HG03064 (cell line): ENCODE data around the gene DPM2.

Experiments
- ATAC-seq: cut with Tn5 transposase; IDR thresholded peaks from one replicate; pipeline ENCODE4 v1.9.1; 2021; ENCODE audit warnings: low read depth; ENCODE audit not compliant: unreplicated experiment

The DPM2 gene

GRCh38 chr9:127937388-127938297 lies at the start of gene DPM2:
TSS of gene DPM2 (minus strand) at chr9:127937854. CDS start at chr9:127937820, 34 bp downstream.
- peak; percentile 83 for ATAC-seq

DNA sequence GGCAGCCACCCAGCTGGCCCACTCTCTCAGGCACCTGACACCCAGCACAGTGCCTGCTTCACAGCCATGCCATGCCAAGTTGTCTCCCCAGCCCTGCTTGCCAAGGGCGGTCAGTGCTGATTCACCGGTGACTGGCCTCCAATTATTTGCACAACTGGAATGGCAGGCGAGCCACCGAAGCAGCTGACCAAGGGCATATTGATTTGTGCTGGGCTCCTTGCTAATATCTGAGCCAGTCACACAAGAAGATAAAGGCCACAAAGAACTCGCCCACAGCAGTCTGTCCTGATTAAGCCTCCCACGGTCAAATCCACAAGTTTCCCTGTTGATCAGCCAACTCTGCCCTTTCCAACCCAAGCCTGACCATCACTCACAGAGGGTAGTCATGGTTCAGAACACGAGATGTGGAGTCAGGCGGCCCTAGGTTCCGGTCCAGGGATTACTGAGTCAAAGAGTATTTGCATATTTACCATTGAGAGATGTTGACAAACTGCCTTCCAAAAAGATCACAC lies 49.5 kb upstream of the DPM2 start:
- ATAC-seq = no peak

- no peak for ATAC-seq
Observed at GRCh38 chr9:127985011-127985410, 47.4 kb upstream of the DPM2 start.

GRCh38 chr9:127983847-127984289 lies 46.2 kb upstream of the DPM2 start:
- peak; percentile 19 for ATAC-seq

DNA sequence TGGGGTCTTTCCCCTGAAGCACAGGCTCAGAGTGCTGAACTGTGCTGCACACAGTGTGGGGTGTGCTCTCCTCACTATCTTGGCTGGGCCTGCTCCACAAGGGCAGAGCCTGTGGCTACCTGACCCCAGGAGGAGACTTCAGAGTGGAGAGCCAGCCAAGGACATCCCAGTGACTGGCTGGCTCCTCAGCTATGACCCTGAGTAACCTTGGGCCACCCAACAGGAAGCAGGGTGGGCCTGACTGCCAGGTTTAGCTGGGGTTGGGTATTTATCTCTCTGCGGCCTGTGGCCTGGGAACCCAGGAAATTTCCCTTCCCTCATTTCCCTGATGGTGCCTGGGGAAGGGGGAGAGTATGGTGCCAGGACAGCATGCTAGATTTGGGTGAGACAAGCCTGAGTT lies 45.3 kb upstream of the DPM2 start:
- no peak for ATAC-seq

GRCh38 chr9:127981559-127982121 lies 44.0 kb upstream of the DPM2 start:
- ATAC-seq = no peak

DNA sequence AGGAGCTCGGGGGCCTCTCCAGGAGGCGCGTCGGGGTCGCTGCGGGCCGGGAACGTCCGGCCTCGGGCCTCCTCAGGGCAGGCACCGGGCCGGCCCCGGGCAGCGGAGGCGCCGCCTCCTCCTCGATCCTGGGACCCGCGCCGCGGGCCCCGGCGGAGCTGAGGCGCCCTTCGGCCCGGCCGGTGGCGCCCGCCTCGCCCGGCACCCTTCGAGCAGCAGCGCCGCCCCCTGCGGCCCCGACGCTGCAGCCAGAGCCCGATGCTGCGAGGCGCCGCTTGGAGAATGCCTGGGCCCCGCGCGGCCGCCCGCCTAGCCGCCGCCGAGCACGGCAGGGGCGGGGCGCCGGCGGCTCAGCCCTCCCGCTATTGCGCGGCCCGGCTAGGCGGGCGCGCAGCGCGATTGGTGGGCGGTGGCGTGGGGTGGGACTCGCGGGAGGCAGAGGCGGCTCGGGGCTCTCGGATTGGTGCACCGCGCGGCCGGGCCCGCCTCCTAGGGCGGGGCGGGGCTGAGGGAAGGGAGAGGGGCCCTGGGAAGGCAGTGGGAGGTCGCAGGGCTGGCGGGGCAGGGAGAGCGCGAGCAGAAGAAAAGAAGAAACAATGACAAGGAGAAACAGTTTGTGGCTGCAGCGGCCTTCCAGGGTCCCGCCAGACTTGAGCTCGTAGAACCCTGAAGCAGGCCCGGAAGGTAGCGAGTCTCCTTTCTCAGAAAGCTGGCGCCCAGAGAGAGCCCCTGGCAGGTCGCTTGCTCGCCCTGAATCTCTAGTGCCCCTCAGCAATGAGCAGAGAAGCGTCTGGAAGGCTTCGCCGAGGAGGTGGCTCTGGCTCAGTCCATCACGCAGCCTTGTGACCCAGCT lies 43.3 kb upstream of the DPM2 start, which contains the start of gene EEIG1:
TSS of gene EEIG1 (minus strand) at position 284 of the 853 bp plus-strand sequence. CDS start 852 bp downstream, outside the sequence.
- peak; percentile 71 for ATAC-seq

DNA sequence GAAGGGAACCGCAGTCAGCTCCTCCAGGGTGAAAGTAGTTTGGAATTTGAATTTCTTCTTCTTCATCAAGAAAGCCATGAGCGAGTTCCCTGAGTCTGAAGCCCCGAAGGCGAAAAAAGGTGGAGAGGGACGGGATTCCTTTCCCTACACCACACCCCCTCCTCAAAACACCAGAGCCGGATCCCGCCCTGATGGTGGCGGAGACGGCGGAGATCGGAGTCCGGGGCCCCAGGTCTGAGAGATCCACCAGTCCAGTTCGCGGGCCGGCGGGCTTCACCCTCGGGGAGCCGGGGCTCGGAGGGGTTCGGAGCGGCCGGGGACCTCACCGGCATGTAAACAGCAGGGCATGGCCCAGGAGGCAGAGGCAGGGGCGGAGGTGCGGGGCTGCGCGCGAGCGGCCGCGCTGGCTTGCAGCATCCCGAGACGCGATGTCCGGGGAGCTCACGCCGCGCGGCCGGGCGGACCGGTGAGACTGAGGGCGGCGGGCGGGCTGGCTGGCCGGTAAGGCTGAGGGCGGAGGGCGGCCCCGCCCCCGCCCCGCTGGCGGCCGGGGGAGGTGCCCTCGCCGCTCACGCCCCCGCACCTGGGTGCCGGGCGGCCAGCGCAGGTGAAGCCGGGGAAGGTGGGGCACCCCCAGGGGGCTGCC lies 42.5 kb upstream of the DPM2 start:
- peak; percentile 30 for ATAC-seq

DNA sequence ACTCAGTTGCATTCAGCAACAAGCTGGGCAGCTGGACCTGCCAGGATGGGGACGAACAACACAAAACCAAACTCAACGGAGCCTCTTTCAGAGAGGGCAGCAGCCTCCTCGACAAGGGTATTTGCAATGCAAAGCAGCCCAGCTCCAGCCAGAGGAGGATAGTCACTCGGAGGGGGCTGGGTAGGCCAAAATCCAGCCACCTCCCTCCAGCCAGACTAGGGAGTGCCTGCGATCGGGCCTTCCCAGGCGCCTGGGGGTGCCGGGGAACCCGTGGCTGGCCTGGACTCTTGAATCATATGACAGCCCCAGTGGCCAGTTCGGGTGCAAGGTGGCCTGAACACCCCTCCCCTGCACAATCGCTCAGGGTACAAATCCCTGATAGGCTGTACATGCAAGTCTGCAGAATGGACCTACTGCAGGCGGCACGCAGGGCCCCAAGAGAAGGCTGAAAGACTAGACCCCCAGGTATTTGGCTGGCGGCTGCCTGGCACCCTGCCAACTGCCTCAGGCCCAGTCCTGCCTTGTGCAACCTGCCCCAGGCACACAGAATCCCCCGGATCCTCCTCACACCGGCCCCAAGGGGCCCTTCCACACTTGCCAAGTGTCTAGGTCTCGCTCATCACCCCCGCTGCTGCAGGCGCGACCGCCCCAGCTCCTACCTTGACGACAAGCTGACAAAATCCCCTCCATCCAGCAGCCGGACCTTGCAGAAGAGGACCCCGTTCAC lies 41.8 kb upstream of the DPM2 start:
- no peak for ATAC-seq

- ATAC-seq = no peak
Observed at GRCh38 chr9:127979015-127979332, 41.3 kb upstream of the DPM2 start.

DNA sequence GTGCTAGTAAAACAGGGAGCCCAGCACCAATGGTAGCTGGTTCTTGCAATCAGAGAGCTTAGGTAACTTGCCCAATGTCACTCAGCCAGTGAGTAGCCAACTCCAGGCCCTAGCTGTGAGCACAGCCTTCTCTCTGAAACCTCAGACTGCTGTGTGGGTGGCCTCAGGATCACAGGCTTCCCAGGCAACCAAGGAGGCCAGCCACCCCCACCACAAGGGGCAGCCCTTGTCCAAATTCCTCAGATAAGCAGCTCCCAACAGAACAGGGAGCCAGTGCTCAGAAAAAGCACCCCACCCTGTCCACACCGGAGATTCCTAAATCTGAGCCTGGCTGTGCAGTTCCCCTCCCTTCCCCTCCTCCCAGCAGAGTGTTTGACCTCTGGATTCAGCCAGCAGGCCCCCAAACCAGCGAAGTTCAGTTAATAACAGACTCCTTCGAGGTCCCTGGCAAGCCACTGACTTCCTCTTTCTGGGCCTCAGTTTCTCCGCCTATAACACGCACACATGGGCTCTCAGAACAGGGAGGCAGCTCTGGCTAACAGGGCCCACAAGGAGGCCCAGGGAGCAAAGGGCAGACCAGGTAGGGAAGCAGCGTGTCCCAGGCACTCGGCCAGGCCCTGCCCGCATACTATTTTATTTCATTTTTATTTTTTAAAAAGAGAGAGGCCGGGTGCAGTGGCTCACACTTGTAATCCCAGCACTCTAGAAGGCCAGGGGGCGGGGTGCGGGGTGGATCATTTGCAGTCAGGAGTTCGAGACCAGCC lies 40.4 kb upstream of the DPM2 start:
- no peak for ATAC-seq

GRCh38 chr9:127977009-127977883 lies 39.6 kb upstream of the DPM2 start:
- no peak for ATAC-seq

GRCh38 chr9:127976498-127976897 lies 38.8 kb upstream of the DPM2 start:
- ATAC-seq = no peak

DNA sequence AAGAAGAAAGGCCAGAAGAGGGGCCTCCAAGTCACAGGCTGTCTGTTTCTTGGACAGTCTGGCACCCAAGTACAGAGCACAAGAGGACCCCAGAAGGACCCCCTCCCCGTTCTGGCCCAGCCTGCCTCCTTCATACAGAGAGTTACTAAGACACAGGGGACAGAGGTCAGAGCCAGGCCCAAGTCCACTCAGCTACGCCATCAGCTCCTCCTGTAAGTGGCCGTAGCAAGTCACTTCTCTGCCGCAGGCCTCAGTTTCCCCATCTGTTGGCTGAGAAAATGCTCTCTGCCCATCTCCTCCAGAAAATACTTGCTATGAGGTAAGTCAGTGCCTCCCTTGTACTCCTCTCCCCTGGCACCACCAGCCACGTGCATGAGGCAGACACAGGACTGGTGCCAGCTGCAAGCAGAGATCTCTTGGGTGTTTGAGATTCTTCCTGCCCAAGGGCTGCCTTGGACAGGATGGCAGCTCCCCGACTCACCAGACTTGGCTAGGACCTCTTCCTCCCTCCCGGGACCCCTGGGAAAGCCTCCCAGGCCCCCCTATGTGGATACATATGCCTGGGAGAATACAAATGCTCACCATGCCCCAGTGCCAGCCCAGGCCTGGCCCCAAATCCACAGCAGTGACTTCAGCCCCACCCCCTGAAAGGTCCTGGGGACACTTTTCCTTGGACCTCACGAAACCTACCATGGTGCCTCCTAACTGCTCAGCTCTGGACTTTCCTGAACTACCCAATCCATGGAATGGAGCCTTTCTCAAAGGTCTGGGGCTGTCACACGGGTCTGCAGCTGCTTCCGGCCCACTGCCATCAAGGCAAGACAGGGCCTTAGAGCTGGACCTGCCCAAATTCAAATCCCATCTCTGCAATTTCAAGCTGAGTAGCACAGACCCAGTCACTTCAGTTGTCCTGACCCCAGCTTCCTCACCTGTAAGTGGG lies 38.0 kb upstream of the DPM2 start:
- no peak for ATAC-seq

DNA sequence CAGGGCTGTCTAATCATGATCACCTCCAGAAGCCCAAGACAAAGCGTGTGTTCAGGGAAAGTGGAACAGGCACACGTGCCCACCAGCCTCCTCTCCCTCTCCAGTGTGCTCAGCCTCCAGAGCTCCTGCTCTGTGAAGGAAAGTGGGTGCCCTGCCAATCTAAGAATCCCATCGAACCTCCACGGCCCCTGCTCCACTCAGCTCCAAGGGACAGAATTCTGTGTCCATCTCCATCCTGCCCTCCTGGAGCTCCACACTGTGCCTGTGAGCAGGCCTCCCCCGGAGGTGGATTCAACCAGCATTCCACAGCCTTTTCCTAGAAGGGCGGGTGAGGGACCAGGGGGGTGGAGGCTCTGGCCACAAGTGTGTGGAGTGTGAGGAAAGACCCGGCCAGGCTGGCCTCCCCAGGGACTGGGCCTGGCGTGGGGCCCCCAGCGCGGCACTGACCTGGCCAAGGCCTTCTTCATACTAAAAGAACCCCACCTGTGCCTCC lies 37.2 kb upstream of the DPM2 start:
- no peak for ATAC-seq

DNA sequence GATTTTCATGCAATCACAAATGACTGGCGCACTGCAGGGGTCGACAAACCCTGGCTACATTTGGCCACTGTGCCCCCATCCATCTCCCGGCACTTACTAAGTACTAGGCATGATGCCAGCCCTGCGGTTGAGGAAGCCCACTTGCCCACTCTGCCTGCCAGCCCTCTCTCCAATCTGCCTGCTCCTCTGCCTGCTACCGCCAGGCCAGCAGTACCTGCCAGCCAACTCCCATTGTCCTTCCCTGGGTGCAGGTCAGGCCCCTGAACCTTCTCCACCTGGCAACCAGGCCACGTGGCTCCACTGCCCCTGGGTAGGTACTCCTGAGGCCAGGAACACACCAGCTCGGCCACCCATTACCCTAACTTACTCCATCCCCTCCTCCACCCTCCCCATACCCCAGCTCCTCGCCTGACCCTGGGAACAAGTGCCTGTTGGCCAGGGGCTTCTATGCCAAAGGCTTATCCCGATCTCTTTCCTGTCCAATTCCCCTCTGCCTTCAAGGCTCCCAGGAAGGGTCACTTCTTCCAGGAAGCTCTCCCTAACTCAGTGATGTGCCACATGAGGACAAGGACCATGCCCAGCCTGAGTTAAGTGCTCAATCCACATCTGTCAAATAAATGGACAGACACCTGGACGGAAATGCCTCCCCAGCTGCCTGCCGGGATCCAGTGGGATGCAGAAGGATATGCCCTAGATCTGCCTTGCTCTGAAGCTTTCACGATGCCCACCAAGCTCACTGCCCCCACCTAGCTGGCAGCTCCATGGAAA lies 36.5 kb upstream of the DPM2 start:
- no peak for ATAC-seq
